Neuron (in vitro differentiated cells): ENCODE data around the gene MLX.
"Not testable (repeated sequence)": the region's sequence is repeated elsewhere in the genome, so short reads cannot be mapped to it uniquely, and the experiment has no call there.

Source experiments
- H2AFZ ChIP-seq: one replicate; pipeline ENCODE4 v1.6.1; 2013; ENCODE audit warnings: low read depth, mild to moderate bottlenecking, inconsistent platforms, low read length, moderate library complexity
- H3K27me3 ChIP-seq: one replicate; pipeline ENCODE4 v1.6.1; 2013; ENCODE audit warnings: low read length; ENCODE audit not compliant: insufficient read depth
- H3K36me3 ChIP-seq: one replicate; pipeline ENCODE4 v1.6.1; 2013; ENCODE audit warnings: low read length; ENCODE audit not compliant: insufficient read depth
- H3K4me1 ChIP-seq: one replicate; pipeline ENCODE4 v1.6.1; 2013; ENCODE audit warnings: low read length; ENCODE audit not compliant: insufficient read depth
- H3K4me3 ChIP-seq: 2 replicates; pipeline ENCODE4 v1.5.1; 2013; ENCODE audit warnings: mild to moderate bottlenecking, low read length, moderate library complexity
- H3K9me3 ChIP-seq: one replicate; pipeline ENCODE4 v1.6.1; 2013; ENCODE audit warnings: low read length

MLX gene

GRCh38 chr17:42617956-42618431 lies 51.1 kb downstream of the MLX start:
- Histone ChIP-seq H2AFZ (no peak overlapping the region), H3K4me3 (no peak overlapping the region), H3K36me3 (peaks cover 29% of the 10 kb centered on the region), H3K27me3 (no peaks in the 10 kb centered on the region), H3K9me3 (no peaks in the 10 kb centered on the region), H3K4me1 (no peaks in the 10 kb centered on the region)

GRCh38 chr17:42618442-42619150 lies 51.7 kb downstream of the MLX start:
- H3K4me1 ChIP-seq = no peaks in the 10 kb centered on the region
- H3K9me3 ChIP-seq = no peaks in the 10 kb centered on the region
- H3K27me3 ChIP-seq = no peaks in the 10 kb centered on the region
- H3K4me3 ChIP-seq = no peak overlapping the region
- no peak overlapping the region for H2AFZ ChIP-seq
- peaks cover 23% of the 10 kb centered on the region for H3K36me3 ChIP-seq

GRCh38 chr17:42621987-42622386 lies 55.1 kb downstream of the MLX start:
- H3K27me3 ChIP-seq, H3K36me3 ChIP-seq, H3K9me3 ChIP-seq, H3K4me3 ChIP-seq, H3K4me1 ChIP-seq, H2AFZ ChIP-seq: not testable (repeated sequence)
